Loucy (cell line): Measurements from ENCODE around the gene SYNGR4.
"Not testable (repeated sequence)": the region's sequence is repeated elsewhere in the genome, so short reads cannot be mapped to it uniquely, and the experiment has no call there.

Experiments used
- EZH2phosphoT487 ChIP-seq: fragments of 200-600 bp; IDR thresholded peaks from 2 replicates; pipeline ENCODE4 v1.6.1; 2018; ENCODE audit warnings: antibody characterized with exemption, mild to moderate bottlenecking, moderate library complexity, borderline replicate concordance
- TF ChIP-seq, protein P1 (sequence below): fragments of 200-600 bp; sonication (generic); conservative IDR thresholded peaks from 2 replicates; pipeline ENCODE4 v1.5.1; 2014; ENCODE audit warnings: mild to moderate bottlenecking, antibody characterized with exemption, low read length

DNA sequence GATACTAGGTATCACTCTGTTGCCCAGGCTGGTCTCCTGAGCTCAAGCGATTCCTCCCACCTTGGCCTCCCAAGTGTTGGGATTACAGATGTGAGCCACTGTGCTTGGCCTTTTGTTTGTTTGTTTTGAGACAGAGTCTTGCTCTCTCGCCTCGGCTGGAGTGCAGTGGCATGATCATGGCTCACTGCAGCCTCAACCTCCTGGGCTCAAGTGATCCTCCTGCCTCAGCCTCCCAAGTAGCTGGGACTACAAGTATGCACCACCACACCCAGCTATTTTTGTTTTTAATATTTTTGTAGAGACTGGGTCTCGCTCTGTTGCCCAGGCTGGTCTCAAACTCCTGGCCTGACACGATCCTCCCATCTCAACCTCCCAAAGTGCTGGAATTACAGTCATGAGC lies 7.6 kb downstream of the SYNGR4 start:
- TF ChIP-seq, protein P1, sequence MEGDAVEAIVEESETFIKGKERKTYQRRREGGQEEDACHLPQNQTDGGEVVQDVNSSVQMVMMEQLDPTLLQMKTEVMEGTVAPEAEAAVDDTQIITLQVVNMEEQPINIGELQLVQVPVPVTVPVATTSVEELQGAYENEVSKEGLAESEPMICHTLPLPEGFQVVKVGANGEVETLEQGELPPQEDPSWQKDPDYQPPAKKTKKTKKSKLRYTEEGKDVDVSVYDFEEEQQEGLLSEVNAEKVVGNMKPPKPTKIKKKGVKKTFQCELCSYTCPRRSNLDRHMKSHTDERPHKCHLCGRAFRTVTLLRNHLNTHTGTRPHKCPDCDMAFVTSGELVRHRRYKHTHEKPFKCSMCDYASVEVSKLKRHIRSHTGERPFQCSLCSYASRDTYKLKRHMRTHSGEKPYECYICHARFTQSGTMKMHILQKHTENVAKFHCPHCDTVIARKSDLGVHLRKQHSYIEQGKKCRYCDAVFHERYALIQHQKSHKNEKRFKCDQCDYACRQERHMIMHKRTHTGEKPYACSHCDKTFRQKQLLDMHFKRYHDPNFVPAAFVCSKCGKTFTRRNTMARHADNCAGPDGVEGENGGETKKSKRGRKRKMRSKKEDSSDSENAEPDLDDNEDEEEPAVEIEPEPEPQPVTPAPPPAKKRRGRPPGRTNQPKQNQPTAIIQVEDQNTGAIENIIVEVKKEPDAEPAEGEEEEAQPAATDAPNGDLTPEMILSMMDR, result not testable (repeated sequence)
- not testable (repeated sequence) for TF ChIP-seq EZH2phosphoT487
